Endothelial cell of umbilical vein (primary cell): ENCODE results near the gene CAMSAP1. TPM values are rescaled to one million over a fixed set of nuclear protein-coding genes. Genes with fewer than 3 reads are reported as not detected.

Experiments
- BruUV-seq: library from RNA; stranded (reverse); fragments of 400-500 nt; replicated peaks from 2 replicates; lab custom pipeline; 2021; lab: Mats Ljungman, UMichigan
- CTCF ChIA-PET: fragments of 300-600, 350-600 bp; sonication (Branson Sonifier 250); formaldehyde crosslinking; loops from one replicate; lab custom pipeline; 2021; ENCODE audit warnings: antibody characterized with exemption, inconsistent platforms; lab: Charles Lee
- POLR2A ChIA-PET: fragments of 300-600, 350-600 bp; sonication (Branson Sonifier 250); formaldehyde crosslinking; loops from one replicate; lab custom pipeline; 2021; ENCODE audit warnings: antibody characterized with exemption, inconsistent platforms; lab: Charles Lee
- DNase-seq: peaks from one replicate; pipeline ENCODE4 v3.0.0-alpha.2; 2011; ENCODE audit warnings: low read depth, low spot score
- FAIRE-seq: peaks from 2 replicates; lab custom pipeline; 2011; peaks lifted over from hg19 to GRCh38; lab: Jason Lieb, UNC
- H2AFZ ChIP-seq: 2 replicates; pipeline ENCODE4 v1.6.0; 2012; ENCODE audit warnings: low read depth, low read length, control low read depth, inconsistent platforms
- H3K27ac ChIP-seq: 2 replicates; pipeline ENCODE4 v1.5.1; 2011; ENCODE audit warnings: low read depth, mild to moderate bottlenecking, control low read depth, low read length, moderate library complexity; ENCODE audit not compliant: insufficient read depth
- H3K27me3 ChIP-seq, 2 experiments: 2 replicates each; pipeline versions ENCODE4 v1.6.0 to v1.6.1; 2011; ENCODE audit warnings: low read length in 2 of 2, mixed read lengths in 1 of 2; ENCODE audit not compliant: control insufficient read depth in 2 of 2, insufficient read depth in 2 of 2
- H3K36me3 ChIP-seq, 2 experiments: 2 replicates in 1 of 2; 3 replicates in 1 of 2; pipeline ENCODE4 v1.5.1; 2011; ENCODE audit warnings: low read length in 2 of 2, mild to moderate bottlenecking in 1 of 2, moderate library complexity in 1 of 2; ENCODE audit not compliant: control insufficient read depth in 2 of 2, insufficient read depth in 2 of 2; ENCODE audit errors: extremely low read depth in 1 of 2
- H3K4me1 ChIP-seq: 3 replicates; pipeline ENCODE4 v1.5.1; 2011; ENCODE audit warnings: mild to moderate bottlenecking, low read length; ENCODE audit not compliant: control insufficient read depth, insufficient read depth; ENCODE audit errors: extremely low read depth
- H3K4me2 ChIP-seq: 2 replicates; pipeline ENCODE4 v1.6.1; 2011; ENCODE audit warnings: low read length, control low read depth, mixed read lengths; ENCODE audit not compliant: insufficient read depth
- H3K4me3 ChIP-seq, 3 experiments: fragments of 200-600 bp in 1 of 3; sonication (generic), shearing (Covaris generic) in 1 of 3; replicated peaks in 1 of 3; 2 replicates each; pipeline ENCODE4 v1.5.1; 2011 to 2016; ENCODE audit warnings: control low read depth in 3 of 3, low read length in 3 of 3, mild to moderate bottlenecking in 2 of 3, inconsistent platforms in 1 of 3, low read depth in 1 of 3, moderate library complexity in 1 of 3; ENCODE audit not compliant: insufficient read depth in 1 of 3
- H3K79me2 ChIP-seq: 2 replicates; pipeline ENCODE4 v1.6.0; 2012; ENCODE audit warnings: low read length, inconsistent platforms; ENCODE audit not compliant: control insufficient read depth, insufficient read depth
- H3K9ac ChIP-seq: replicated peaks from 2 replicates; pipeline ENCODE3; 2011; ENCODE audit warnings: low read length, control low read depth; ENCODE audit not compliant: insufficient read depth; ENCODE audit errors: extremely low read depth
- H3K9me1 ChIP-seq: replicated peaks from 3 replicates; pipeline ENCODE4 v1.6.0; 2011; ENCODE audit warnings: mild to moderate bottlenecking, low read length; ENCODE audit not compliant: control insufficient read depth, insufficient read depth; ENCODE audit errors: extremely low read depth
- H3K9me3 ChIP-seq: replicated peaks from 2 replicates; pipeline ENCODE4 v1.5.1; 2012; ENCODE audit warnings: low read length, inconsistent platforms; ENCODE audit not compliant: control insufficient read depth, insufficient read depth
- H4K20me1 ChIP-seq: replicated peaks from 2 replicates; pipeline ENCODE3; 2011; ENCODE audit warnings: mild to moderate bottlenecking, low read length; ENCODE audit not compliant: control insufficient read depth, insufficient read depth; ENCODE audit errors: extremely low read depth
- CTCF ChIP-seq, 2 donors: IDR thresholded peaks; 1 replicate in 1 of 2; 2 replicates in 1 of 2; pipeline ENCODE4 v1.5.1; 2011; ENCODE audit warnings: low read length in 2 of 2, mild to moderate bottlenecking in 2 of 2, moderate library complexity in 2 of 2, control low read depth in 1 of 2, inconsistent platforms in 1 of 2, low read depth in 1 of 2; ENCODE audit not compliant: insufficient read depth in 1 of 2; ENCODE audit errors: extremely low read depth in 1 of 2
- EZH2 ChIP-seq: IDR thresholded peaks from 2 replicates; pipeline ENCODE4 v1.6.1; 2012; ENCODE audit warnings: borderline replicate concordance, low read depth, mild to moderate bottlenecking, moderate library complexity, low read length, inconsistent platforms; ENCODE audit not compliant: severe bottlenecking
- FOS ChIP-seq: IDR thresholded peaks from 2 replicates; pipeline ENCODE4 v1.6.1; 2011; ENCODE audit warnings: mild to moderate bottlenecking, low read length, moderate library complexity, borderline replicate concordance; ENCODE audit not compliant: insufficient read depth
- GATA2 ChIP-seq: IDR thresholded peaks from 2 replicates; pipeline ENCODE4 v1.7.0; 2011; ENCODE audit warnings: low read depth, mild to moderate bottlenecking, moderate library complexity, mixed read lengths, low read length; ENCODE audit not compliant: insufficient read length, insufficient read depth
- JUN ChIP-seq: IDR thresholded peaks from 2 replicates; pipeline ENCODE4 v1.6.1; 2011; ENCODE audit warnings: borderline replicate concordance, low read depth; ENCODE audit not compliant: insufficient read length, insufficient read depth
- MAX ChIP-seq: IDR thresholded peaks from 2 replicates; pipeline ENCODE4 v1.6.1; 2011; ENCODE audit not compliant: insufficient read depth, insufficient read length
- MYC ChIP-seq: IDR thresholded peaks from one replicate; pipeline ENCODE4 v1.6.1; 2011; ENCODE audit warnings: mild to moderate bottlenecking, low read depth, low read length
- POLR2A ChIP-seq: IDR thresholded peaks from 2 replicates; pipeline ENCODE4 v1.6.1; 2012; ENCODE audit warnings: low read depth, mild to moderate bottlenecking, control low read depth, low read length
- POLR2AphosphoS5 ChIP-seq: IDR thresholded peaks from 2 replicates; pipeline ENCODE4 v1.6.1; 2012; ENCODE audit warnings: low read depth, mild to moderate bottlenecking, control low read depth, low read length, moderate library complexity; ENCODE audit not compliant: insufficient read depth
- dilution Hi-C: fragments of 300-500 bp; cut with MboI; formaldehyde crosslinking; loops from one replicate; pipeline ENCODE4 v1.15.0; 2019; ENCODE audit warnings: low sequenced_read_pairs; ENCODE audit not compliant: extremely low pct_ligation_motif_present
- intact Hi-C: fragments of 100-400 bp; cut with micrococcal nuclease; formaldehyde crosslinking; loops from one replicate; pipeline ENCODE4 v1.10.0; 2022
- polyA plus RNA-seq, 4 experiments: library from polyadenylated mRNA; depleted of rRNA in 3 of 4; stranded (reverse) in 3 of 4; unstranded in 1 of 4; fragments of >200 nt; gene quantifications; 2 replicates each; pipeline versions ENCODE4 v1.2.1 to v1.2.3, GENCODE V29; 2011 to 2012; ENCODE audit warnings: missing spikeins in 1 of 4
- total RNA-seq: library from RNA; stranded (reverse); gene quantifications from 2 replicates; pipeline ENCODE4 v1.2.3, GENCODE V29; 2021

The CAMSAP1 gene
- total and polyA plus RNA-seq, 2 donors (not counting 3 experiments of a cell fraction or from before 2014, with no cell fraction given), result 8.1 to 25.5 TPM

- Histone ChIP-seq H2AFZ (no peak overlapping the region), H3K4me1 (peaks cover 12% of the 10 kb centered on the region), H4K20me1 (no peaks in the 10 kb centered on the region), H3K36me3 (peaks cover 0 to 9% of the 10 kb centered on the region in 2 experiments), H3K9me1 (no peaks in the 10 kb centered on the region), H3K4me2 (no peak overlapping the region), H3K9ac (no peak overlapping the region), H3K4me3 (no peak overlapping the region), H3K79me2 (peaks cover 14% of the 10 kb centered on the region), H3K27ac (no peak overlapping the region), H3K27me3 (no peaks in the 10 kb centered on the region), H3K9me3 (no peaks in the 10 kb centered on the region)
- no TSS peak for BruUV-seq
- FAIRE-seq (no peak), DNase-seq (no peak)
- ChIA-PET POLR2A (no interaction called here), CTCF (no interaction called here)
- intact Hi-C loops (no loop called here), dilution Hi-C loops (no loop called here)
- no peak for TF ChIP-seq POLR2AphosphoS5
- no peak for TF ChIP-seq MAX
- TF ChIP-seq GATA2, result no peak
- TF ChIP-seq JUN, result no peak
- no peak for TF ChIP-seq FOS
- TF ChIP-seq MYC, result no peak
- no peak for TF ChIP-seq POLR2A
- TF ChIP-seq CTCF (IDR thresholded peaks at IDR 0.05; ENCODE audit: extremely low read depth in 1 of 2, insufficient read depth in 1 of 2, low read depth in 1 of 2, low read length in 2 of 2), result no peak
- no peak for TF ChIP-seq EZH2
Observed at GRCh38 chr9:135848341-135849047, 58.9 kb downstream of the CAMSAP1 start.
